HCT116 (cell line): ENCODE measurements around the gene GJE1. TPM values are rescaled to one million over a fixed set of nuclear protein-coding genes. Genes with fewer than 3 reads are reported as not detected.
"Not testable (repeated sequence)": the region's sequence is repeated elsewhere in the genome, so short reads cannot be mapped to it uniquely, and the experiment has no call there.

ENCODE experiments used
- ATAC-seq: fragments of 200-7000 bp; cut with Tn5 transposase; 2 replicates; pipeline ENCODE4 v1.9.1; 2020; ENCODE audit warnings: mild to moderate bottlenecking, moderate library complexity
- BruUV-seq: library from RNA; stranded (reverse); fragments of 400-500 nt; replicated peaks from 2 replicates; lab custom pipeline; 2021; lab: Mats Ljungman, UMichigan
- CTCF ChIA-PET: fragments of 300-600 bp; sonication (Branson Sonifier 250); formaldehyde crosslinking; loops from one replicate; lab custom pipeline; 2021; ENCODE audit warnings: antibody characterized with exemption; lab: Charles Lee
- POLR2A ChIA-PET: fragments of 300-600, 350-600 bp; sonication (Branson Sonifier 250); formaldehyde crosslinking; loops from one replicate; lab custom pipeline; 2021; ENCODE audit warnings: antibody characterized with exemption; lab: Charles Lee
- RAD21 ChIA-PET, 2 experiments: fragments of 300-600 bp; sonication (Branson Sonifier 250); formaldehyde crosslinking; loops; one replicate each; lab custom pipeline; 2023; ENCODE audit warnings: low total read pairs in 2 of 2; ENCODE audit not compliant: uncharacterized antibody in 2 of 2, unreplicated experiment in 2 of 2, low non-redundant PET in 1 of 2; lab: Charles Lee
- DNase-seq: peaks from one replicate; pipeline ENCODE4 v3.0.0-alpha.2; 2010; ENCODE audit warnings: low read depth, low spot score
- H2AFZ ChIP-seq: fragments of 200-600 bp; shearing (Covaris generic), sonication (generic); 2 replicates; pipeline ENCODE4 v1.6.1; 2017; ENCODE audit warnings: low read depth, mixed run types, mixed read lengths, antibody characterized with exemption, low read length; ENCODE audit not compliant: poor library complexity, severe bottlenecking
- H3K27ac ChIP-seq: 2 replicates; pipeline ENCODE4 v1.5.1; 2012; ENCODE audit warnings: low read depth, low read length
- H3K27me3 ChIP-seq: fragments of 200-600 bp; sonication (generic); 2 replicates; pipeline ENCODE4 v1.6.1; 2016; ENCODE audit warnings: mixed run types, low read length, mixed read lengths; ENCODE audit not compliant: insufficient read depth
- H3K36me3 ChIP-seq, 2 experiments: fragments of 200-500 bp in 1 of 2; fragments of 200-600 bp in 1 of 2; sonication (Bioruptor generic) in 1 of 2; sonication (generic) in 1 of 2; 2 replicates each; pipeline versions ENCODE4 v1.5.1 to v1.6.1; 2014 to 2016; ENCODE audit warnings: low read length in 2 of 2, inconsistent platforms in 1 of 2, mixed read lengths in 1 of 2, mixed run types in 1 of 2; ENCODE audit not compliant: insufficient read depth in 2 of 2, control insufficient read depth in 1 of 2
- H3K4me1 ChIP-seq, 2 experiments: fragments of 200-600 bp in 1 of 2; sonication (generic) in 1 of 2; 2 replicates each; pipeline versions ENCODE4 v1.5.1 to v1.6.1; 2012 to 2017; ENCODE audit warnings: low read length in 2 of 2, inconsistent platforms in 1 of 2, mild to moderate bottlenecking in 1 of 2, mixed read lengths in 1 of 2, mixed run types in 1 of 2, moderate library complexity in 1 of 2; ENCODE audit not compliant: insufficient read depth in 2 of 2, control insufficient read depth in 1 of 2
- H3K4me2 ChIP-seq: fragments of 200-600 bp; sonication (generic); 2 replicates; pipeline ENCODE4 v1.6.1; 2017; ENCODE audit warnings: mixed run types, low read length, mixed read lengths
- H3K4me3 ChIP-seq, 2 experiments: fragments of 200-600 bp in 1 of 2; sonication (generic) in 1 of 2; replicated peaks in 1 of 2; 2 replicates each; pipeline ENCODE4 v1.5.1; 2011 to 2016; ENCODE audit warnings: low read length in 2 of 2, control low read depth in 1 of 2, low read depth in 1 of 2, mild to moderate bottlenecking in 1 of 2, mixed read lengths in 1 of 2, mixed run types in 1 of 2
- H3K79me2 ChIP-seq: fragments of 200-600 bp; sonication (generic); 2 replicates; pipeline ENCODE4 v1.6.1; 2017; ENCODE audit warnings: mild to moderate bottlenecking, mixed run types, low read length, moderate library complexity, mixed read lengths; ENCODE audit not compliant: insufficient read depth
- H3K9ac ChIP-seq: fragments of 200-600 bp; sonication (generic); 2 replicates; pipeline ENCODE4 v1.6.1; 2016; ENCODE audit warnings: low read length, mixed read lengths
- H3K9me2 ChIP-seq: fragments of 200-600 bp; sonication (generic), shearing (Covaris generic); 2 replicates; pipeline ENCODE4 v1.6.1; 2017; ENCODE audit warnings: mixed run types, mild to moderate bottlenecking, moderate library complexity; ENCODE audit not compliant: insufficient read depth
- H3K9me3 ChIP-seq, 2 experiments: fragments of 200-500 bp in 1 of 2; fragments of 200-600 bp in 1 of 2; sonication (Bioruptor generic) in 1 of 2; sonication (generic) in 1 of 2; 2 replicates each; pipeline ENCODE4 v1.6.1; 2014 to 2017; ENCODE audit warnings: low read length in 2 of 2, mixed read lengths in 2 of 2, inconsistent platforms in 1 of 2, low read depth in 1 of 2, mild to moderate bottlenecking in 1 of 2, mixed run types in 1 of 2, moderate library complexity in 1 of 2; ENCODE audit not compliant: control insufficient read depth in 1 of 2, insufficient read depth in 1 of 2
- H4K20me1 ChIP-seq: fragments of 200-600 bp; sonication (generic), shearing (Covaris generic); 2 replicates; pipeline ENCODE4 v1.6.1; 2017; ENCODE audit warnings: mixed run types, mild to moderate bottlenecking, moderate library complexity; ENCODE audit not compliant: insufficient read depth
- intact Hi-C: fragments of 100-400 bp; cut with micrococcal nuclease; formaldehyde crosslinking; loops from 2 replicates; pipeline ENCODE4 v1.10.0; 2022
- total RNA-seq: library from RNA; stranded (reverse); gene quantifications from one replicate; pipeline ENCODE4 v1.2.1, GENCODE V29; 2021; ENCODE audit not compliant: unreplicated experiment
- TF ChIP-seq, protein P1 (sequence below): IDR thresholded peaks from 2 replicates; pipeline ENCODE4 v1.6.1; 2011; ENCODE audit warnings: mild to moderate bottlenecking, low read length, moderate library complexity; ENCODE audit not compliant: insufficient replicate concordance; ENCODE audit errors: extremely low read depth
- TF ChIP-seq, protein P2 (sequence below), 3 experiments: fragments of 200-600 bp in 1 of 3; sonication (generic) in 1 of 3; IDR thresholded peaks in 2 of 3; conservative IDR thresholded peaks in 1 of 3; 2 replicates each; pipeline ENCODE4 v1.5.1; 2012 to 2017; ENCODE audit warnings: low read depth in 2 of 3, low read length in 2 of 3, antibody characterized with exemption in 1 of 3, borderline replicate concordance in 1 of 3, control low read depth in 1 of 3, mild to moderate bottlenecking in 1 of 3, mixed read lengths in 1 of 3, mixed run types in 1 of 3, moderate library complexity in 1 of 3; ENCODE audit not compliant: insufficient read depth in 1 of 3

Gene GJE1
- total RNA-seq, 1 experiment from 2014 or later, result not detected

DNA sequence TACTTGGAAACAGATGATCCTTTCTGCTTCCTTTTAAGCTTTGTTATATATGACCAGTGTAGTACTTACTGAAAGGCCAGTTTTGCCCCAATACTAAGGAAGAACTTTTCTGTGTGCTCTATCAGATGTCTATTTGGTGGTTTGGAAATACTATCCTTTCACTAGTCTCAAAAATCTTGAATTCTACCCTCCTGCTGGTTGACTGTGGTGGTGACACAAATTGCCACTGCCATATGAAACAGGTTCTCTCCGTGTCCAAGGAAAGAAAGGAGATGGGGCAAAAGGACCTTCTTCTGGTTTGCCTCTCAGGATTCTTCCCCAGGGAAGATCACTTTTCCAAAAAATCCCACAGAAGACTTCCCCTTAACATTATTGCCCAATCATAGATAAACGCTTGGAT lies 6.2 kb downstream of the GJE1 start:
- no peaks in the 10 kb centered on the region for H3K36me3 ChIP-seq
- H2AFZ ChIP-seq, result no peak overlapping the region
- no peak overlapping the region for H3K4me2 ChIP-seq
- ATAC-seq, result no peak
- ChIA-PET RAD21 (no interaction called here), CTCF (interaction anchor here (1.0 kb wide), 1 partner anchor 148 kb away, joined by 3 read pairs; no protein-coding TSS in a partner anchor), POLR2A (no interaction called here)
- H3K9me2 ChIP-seq, result no peaks in the 10 kb centered on the region
- intact Hi-C loops, result no loop called here
- no TSS peak for BruUV-seq
- no peak overlapping the region for H3K4me3 ChIP-seq
- no peak overlapping the region for H3K9ac ChIP-seq
- no peak overlapping the region for H3K27ac ChIP-seq
- H4K20me1 ChIP-seq, result no peaks in the 10 kb centered on the region
- no peak for DNase-seq
- no peaks in the 10 kb centered on the region for H3K27me3 ChIP-seq
- no peaks in the 10 kb centered on the region for H3K79me2 ChIP-seq
- H3K9me3 ChIP-seq, result no peaks in the 10 kb centered on the region
- TF ChIP-seq, protein P1, sequence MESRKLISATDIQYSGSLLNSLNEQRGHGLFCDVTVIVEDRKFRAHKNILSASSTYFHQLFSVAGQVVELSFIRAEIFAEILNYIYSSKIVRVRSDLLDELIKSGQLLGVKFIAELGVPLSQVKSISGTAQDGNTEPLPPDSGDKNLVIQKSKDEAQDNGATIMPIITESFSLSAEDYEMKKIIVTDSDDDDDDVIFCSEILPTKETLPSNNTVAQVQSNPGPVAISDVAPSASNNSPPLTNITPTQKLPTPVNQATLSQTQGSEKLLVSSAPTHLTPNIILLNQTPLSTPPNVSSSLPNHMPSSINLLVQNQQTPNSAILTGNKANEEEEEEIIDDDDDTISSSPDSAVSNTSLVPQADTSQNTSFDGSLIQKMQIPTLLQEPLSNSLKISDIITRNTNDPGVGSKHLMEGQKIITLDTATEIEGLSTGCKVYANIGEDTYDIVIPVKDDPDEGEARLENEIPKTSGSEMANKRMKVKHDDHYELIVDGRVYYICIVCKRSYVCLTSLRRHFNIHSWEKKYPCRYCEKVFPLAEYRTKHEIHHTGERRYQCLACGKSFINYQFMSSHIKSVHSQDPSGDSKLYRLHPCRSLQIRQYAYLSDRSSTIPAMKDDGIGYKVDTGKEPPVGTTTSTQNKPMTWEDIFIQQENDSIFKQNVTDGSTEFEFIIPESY, result no peak
- TF ChIP-seq, protein P2, sequence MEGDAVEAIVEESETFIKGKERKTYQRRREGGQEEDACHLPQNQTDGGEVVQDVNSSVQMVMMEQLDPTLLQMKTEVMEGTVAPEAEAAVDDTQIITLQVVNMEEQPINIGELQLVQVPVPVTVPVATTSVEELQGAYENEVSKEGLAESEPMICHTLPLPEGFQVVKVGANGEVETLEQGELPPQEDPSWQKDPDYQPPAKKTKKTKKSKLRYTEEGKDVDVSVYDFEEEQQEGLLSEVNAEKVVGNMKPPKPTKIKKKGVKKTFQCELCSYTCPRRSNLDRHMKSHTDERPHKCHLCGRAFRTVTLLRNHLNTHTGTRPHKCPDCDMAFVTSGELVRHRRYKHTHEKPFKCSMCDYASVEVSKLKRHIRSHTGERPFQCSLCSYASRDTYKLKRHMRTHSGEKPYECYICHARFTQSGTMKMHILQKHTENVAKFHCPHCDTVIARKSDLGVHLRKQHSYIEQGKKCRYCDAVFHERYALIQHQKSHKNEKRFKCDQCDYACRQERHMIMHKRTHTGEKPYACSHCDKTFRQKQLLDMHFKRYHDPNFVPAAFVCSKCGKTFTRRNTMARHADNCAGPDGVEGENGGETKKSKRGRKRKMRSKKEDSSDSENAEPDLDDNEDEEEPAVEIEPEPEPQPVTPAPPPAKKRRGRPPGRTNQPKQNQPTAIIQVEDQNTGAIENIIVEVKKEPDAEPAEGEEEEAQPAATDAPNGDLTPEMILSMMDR (IDR thresholded peaks at IDR 0.05 in 2 of 3, conservative IDR thresholded peaks at IDR 0.05 in 1 of 3; ENCODE audit: borderline replicate concordance in 1 of 3, insufficient read depth in 1 of 3, low read depth in 2 of 3, low read length in 2 of 3), result peak in 2 of 3 experiments; percentile 18 to 20; a peak in 3 of 6 replicates
- no peaks in the 10 kb centered on the region for H3K4me1 ChIP-seq

DNA sequence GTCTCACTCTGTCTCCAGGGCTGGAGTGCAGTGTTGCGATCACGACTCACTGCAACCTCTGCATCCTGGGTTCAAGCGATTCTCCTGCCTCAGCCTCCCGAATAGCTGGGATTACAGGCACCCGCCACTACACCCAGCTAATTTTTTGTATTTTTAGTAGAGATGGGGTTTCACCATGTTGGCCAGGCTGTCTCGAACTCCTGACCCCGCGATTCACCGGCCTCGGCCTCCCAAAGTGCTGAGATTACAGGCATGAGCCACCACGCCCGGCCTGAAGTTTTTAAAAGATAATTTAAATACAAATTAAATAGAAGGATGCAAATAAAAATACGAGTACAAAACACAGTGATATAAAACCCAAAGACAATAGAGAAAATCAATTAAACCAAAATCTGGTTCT lies 8.8 kb downstream of the GJE1 start:
- intact Hi-C loops, DNase-seq, POLR2A ChIA-PET, H3K27ac ChIP-seq, H3K9me2 ChIP-seq, H3K79me2 ChIP-seq, RAD21 ChIA-PET, H3K4me3 ChIP-seq, H3K4me2 ChIP-seq, H3K9me3 ChIP-seq, H2AFZ ChIP-seq, H3K4me1 ChIP-seq, H3K36me3 ChIP-seq, BruUV-seq, ATAC-seq, CTCF ChIA-PET, H4K20me1 ChIP-seq, H3K27me3 ChIP-seq, H3K9ac ChIP-seq: not testable (repeated sequence)
